ENCODE results near the gene MTR.

Gene MTR

DNA sequence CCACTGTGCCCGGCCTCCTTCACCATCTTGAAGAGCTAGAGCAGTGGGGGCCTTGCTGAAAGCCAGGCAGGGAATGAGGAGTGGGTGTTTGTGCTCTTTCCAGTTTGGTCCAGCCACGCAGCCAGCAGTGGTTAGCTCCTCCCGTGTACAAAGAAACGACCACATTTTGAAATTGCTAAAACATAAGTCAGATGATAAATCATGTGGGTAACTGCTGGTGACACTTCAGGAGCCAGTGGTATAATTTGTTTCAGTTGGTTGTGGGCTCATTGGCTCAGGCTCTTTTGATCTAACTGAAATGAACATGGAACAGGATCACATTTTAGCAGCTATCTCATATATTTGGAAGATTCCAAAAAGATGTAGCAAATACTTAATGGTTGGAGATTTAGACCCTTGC is 87.6 kb downstream of the MTR start:
- no peak overlapping the region for H3K4me2 ChIP-seq (ENCODE audit: low read length)
- H3K9me3 ChIP-seq (ENCODE audit: control insufficient read depth, low read length), result no peaks in the 10 kb centered on the region
- H3K27ac ChIP-seq, result no peak overlapping the region
- H2AFZ ChIP-seq, result no peak overlapping the region
- H3K4me1 ChIP-seq, result no peaks in the 10 kb centered on the region
- no peak overlapping the region for H3K4me3 ChIP-seq (ENCODE audit: low read depth, low read length)
- no peaks in the 10 kb centered on the region for H3K27me3 ChIP-seq (ENCODE audit: control insufficient read depth, insufficient read depth, low read length)
- TF ChIP-seq, protein P1, sequence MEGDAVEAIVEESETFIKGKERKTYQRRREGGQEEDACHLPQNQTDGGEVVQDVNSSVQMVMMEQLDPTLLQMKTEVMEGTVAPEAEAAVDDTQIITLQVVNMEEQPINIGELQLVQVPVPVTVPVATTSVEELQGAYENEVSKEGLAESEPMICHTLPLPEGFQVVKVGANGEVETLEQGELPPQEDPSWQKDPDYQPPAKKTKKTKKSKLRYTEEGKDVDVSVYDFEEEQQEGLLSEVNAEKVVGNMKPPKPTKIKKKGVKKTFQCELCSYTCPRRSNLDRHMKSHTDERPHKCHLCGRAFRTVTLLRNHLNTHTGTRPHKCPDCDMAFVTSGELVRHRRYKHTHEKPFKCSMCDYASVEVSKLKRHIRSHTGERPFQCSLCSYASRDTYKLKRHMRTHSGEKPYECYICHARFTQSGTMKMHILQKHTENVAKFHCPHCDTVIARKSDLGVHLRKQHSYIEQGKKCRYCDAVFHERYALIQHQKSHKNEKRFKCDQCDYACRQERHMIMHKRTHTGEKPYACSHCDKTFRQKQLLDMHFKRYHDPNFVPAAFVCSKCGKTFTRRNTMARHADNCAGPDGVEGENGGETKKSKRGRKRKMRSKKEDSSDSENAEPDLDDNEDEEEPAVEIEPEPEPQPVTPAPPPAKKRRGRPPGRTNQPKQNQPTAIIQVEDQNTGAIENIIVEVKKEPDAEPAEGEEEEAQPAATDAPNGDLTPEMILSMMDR (IDR thresholded peaks at IDR 0.05), result no peak
- H3K79me2 ChIP-seq, result no peaks in the 10 kb centered on the region
- H3K36me3 ChIP-seq (ENCODE audit: control insufficient read depth, insufficient read depth, low read length), result no peaks in the 10 kb centered on the region
- no peak overlapping the region for H3K9ac ChIP-seq

DNA sequence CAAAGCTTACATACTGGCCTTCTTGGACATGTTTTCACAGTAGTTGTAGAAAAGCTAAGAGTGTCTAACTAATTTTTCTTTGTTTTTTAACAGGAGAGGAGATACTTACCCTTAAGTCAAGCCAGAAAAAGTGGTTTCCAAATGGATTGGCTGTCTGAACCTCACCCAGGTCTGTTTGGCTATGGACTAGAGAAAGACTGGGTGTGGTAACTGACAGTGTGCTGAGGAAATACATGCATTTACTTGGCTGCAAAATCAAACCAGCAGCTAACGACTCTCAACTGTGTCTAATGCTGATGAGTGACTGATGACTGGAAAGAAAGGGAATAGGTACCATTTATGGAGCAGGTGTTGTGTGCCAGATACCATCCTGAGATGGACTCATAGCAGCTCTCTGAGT is 91.1 kb downstream of the MTR start:
- Histone ChIP-seq H2AFZ (no peak overlapping the region), H3K4me1 (no peaks in the 10 kb centered on the region)

DNA sequence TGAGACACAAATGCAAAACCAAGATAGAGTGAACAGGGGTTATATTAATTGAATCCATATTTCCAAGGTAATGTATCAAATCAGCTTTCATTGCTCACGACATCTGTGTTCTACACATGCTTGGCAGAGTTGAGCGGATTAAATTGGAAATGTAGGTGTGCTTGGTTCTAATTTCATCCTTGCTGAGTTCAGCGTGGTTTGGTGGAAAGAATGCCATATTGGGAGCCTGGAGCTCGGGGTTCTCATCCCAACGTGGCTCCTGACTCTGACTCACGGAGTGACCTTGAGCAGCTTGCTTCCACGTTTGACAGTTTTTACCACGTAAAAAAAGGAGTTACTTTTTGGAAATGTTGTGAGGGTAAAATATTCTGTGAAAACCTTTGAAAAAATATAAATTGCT is 92.0 kb downstream of the MTR start:
- no peaks in the 10 kb centered on the region for H3K4me1 ChIP-seq
- H3K4me2 ChIP-seq (ENCODE audit: low read length), result no peak overlapping the region
- no peaks in the 10 kb centered on the region for H3K79me2 ChIP-seq
- H3K27me3 ChIP-seq (ENCODE audit: control insufficient read depth, insufficient read depth, low read length), result no peaks in the 10 kb centered on the region
- H3K9ac ChIP-seq, result no peak overlapping the region
- no peak overlapping the region for H3K27ac ChIP-seq
- H3K9me3 ChIP-seq (ENCODE audit: control insufficient read depth, low read length), result no peaks in the 10 kb centered on the region
- no peaks in the 10 kb centered on the region for H3K36me3 ChIP-seq (ENCODE audit: control insufficient read depth, insufficient read depth, low read length)
- no peak overlapping the region for H2AFZ ChIP-seq
- TF ChIP-seq, protein P1 (IDR thresholded peaks at IDR 0.05), result no peak
- no peak overlapping the region for H3K4me3 ChIP-seq (ENCODE audit: low read depth, low read length)

More for the DNA sequence above, 91.1 kb downstream of the MTR start:
- TF ChIP-seq, protein P1 (IDR thresholded peaks at IDR 0.05), result no peak
- Histone ChIP-seq H3K27ac (no peak overlapping the region), H3K79me2 (no peaks in the 10 kb centered on the region), H3K36me3 (ENCODE audit: control insufficient read depth, insufficient read depth, low read length) (no peaks in the 10 kb centered on the region), H3K9me3 (ENCODE audit: control insufficient read depth, low read length) (no peaks in the 10 kb centered on the region), H3K27me3 (ENCODE audit: control insufficient read depth, insufficient read depth, low read length) (no peaks in the 10 kb centered on the region), H3K9ac (no peak overlapping the region), H3K4me3 (ENCODE audit: low read depth, low read length) (no peak overlapping the region), H3K4me2 (ENCODE audit: low read length) (no peak overlapping the region)

DNA sequence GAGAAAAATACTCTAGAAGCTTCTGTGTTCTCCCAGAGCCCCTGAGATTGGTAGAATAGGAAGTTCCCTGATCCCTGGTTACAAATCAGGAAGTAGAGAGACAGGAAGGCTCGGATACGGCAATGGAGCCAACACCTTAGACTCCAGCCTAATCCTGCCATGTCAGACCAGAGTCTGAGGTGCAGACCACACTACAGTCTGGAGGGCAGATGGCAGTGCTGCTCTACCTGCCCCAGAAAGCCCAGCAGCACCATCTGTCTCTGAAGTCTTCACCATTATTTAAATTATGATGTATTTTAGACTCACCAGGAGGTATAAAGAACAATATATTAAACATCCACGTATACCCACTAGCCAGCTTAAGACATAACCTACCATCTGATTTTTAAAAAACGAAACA is 93.0 kb downstream of the MTR start:
- Histone ChIP-seq H2AFZ (no peak overlapping the region), H3K27me3 (ENCODE audit: control insufficient read depth, insufficient read depth, low read length) (no peaks in the 10 kb centered on the region), H3K4me2 (ENCODE audit: low read length) (no peak overlapping the region), H3K27ac (no peak overlapping the region), H3K36me3 (ENCODE audit: control insufficient read depth, insufficient read depth, low read length) (no peaks in the 10 kb centered on the region), H3K9me3 (ENCODE audit: control insufficient read depth, low read length) (no peaks in the 10 kb centered on the region), H3K79me2 (no peaks in the 10 kb centered on the region), H3K9ac (no peak overlapping the region), H3K4me1 (no peaks in the 10 kb centered on the region), H3K4me3 (ENCODE audit: low read depth, low read length) (no peak overlapping the region)
- TF ChIP-seq, protein P1 (IDR thresholded peaks at IDR 0.05), result no peak

DNA sequence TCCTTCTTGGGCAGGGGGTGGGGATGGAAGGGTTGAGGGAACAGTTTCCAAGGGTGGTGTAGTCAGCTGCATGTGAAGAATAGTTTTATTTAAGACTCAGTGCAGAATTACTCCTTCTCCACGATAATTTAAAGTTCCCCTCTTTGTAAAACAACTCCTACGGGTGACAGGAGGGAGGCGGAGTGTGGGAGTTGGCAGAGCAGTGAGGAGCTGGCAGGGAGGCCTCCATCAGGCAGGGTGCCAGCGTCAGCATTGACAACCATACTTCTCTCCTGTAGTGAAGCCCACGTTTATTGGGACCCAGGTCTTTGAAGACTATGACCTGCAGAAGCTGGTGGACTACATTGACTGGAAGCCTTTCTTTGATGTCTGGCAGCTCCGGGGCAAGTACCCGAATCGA is 93.8 kb downstream of the MTR start:
- H3K4me1 ChIP-seq, result no peaks in the 10 kb centered on the region
- TF ChIP-seq, protein P1 (IDR thresholded peaks at IDR 0.05), result no peak
- H3K36me3 ChIP-seq (ENCODE audit: control insufficient read depth, insufficient read depth, low read length), result no peaks in the 10 kb centered on the region
- no peak overlapping the region for H3K4me2 ChIP-seq (ENCODE audit: low read length)
- no peaks in the 10 kb centered on the region for H3K9me3 ChIP-seq (ENCODE audit: control insufficient read depth, low read length)
- no peak overlapping the region for H3K9ac ChIP-seq
- H3K79me2 ChIP-seq, result no peaks in the 10 kb centered on the region
- H3K4me3 ChIP-seq (ENCODE audit: low read depth, low read length), result no peak overlapping the region
- H2AFZ ChIP-seq, result no peak overlapping the region
- no peaks in the 10 kb centered on the region for H3K27me3 ChIP-seq (ENCODE audit: control insufficient read depth, insufficient read depth, low read length)
- H3K27ac ChIP-seq, result no peak overlapping the region

All from parathyroid adenoma (tissue), 2 donors.